Measurements from ENCODE around the gene SLC1A5. TPM values are rescaled to one million over a fixed set of nuclear protein-coding genes. Genes with fewer than 3 reads are reported as not detected.
"Not testable (repeated sequence)": the region's sequence is repeated elsewhere in the genome, so short reads cannot be mapped to it uniquely, and the experiment has no call there.

The SLC1A5 gene
- total RNA-seq, 2 donors from 2014 or later, result 13.6 to 15.9 TPM

GRCh38 chr19:46787331-46788261 lies 798 bp downstream of the SLC1A5 start:
- no peaks in the 10 kb centered on the region for H3K36me3 Mint-ChIP-seq (ENCODE audit: low read depth)
- peak overlapping the region; percentile 94 for H3K27ac Mint-ChIP-seq
- peaks cover 55% of the 10 kb centered on the region for H3K4me1 Mint-ChIP-seq
- no peaks in the 10 kb centered on the region for H3K9me3 ChIP-seq (ENCODE audit: control insufficient read depth, low read length, poor library complexity, severe bottlenecking)
- DNase-seq (peak in 1 of 3 donors; percentile 32), ATAC-seq (no peak)
- H3K4me3 Mint-ChIP-seq, result peak overlapping the region; percentile 95
- H3K27me3 Mint-ChIP-seq, result no peaks in the 10 kb centered on the region

- no peaks in the 10 kb centered on the region for H3K9me3 ChIP-seq (ENCODE audit: control insufficient read depth, low read length, poor library complexity, severe bottlenecking)
- H3K36me3 Mint-ChIP-seq (ENCODE audit: low read depth), result no peaks in the 10 kb centered on the region
- peaks cover 53% of the 10 kb centered on the region for H3K4me1 Mint-ChIP-seq
- no peak for DNase-seq
- H3K27me3 Mint-ChIP-seq, result no peaks in the 10 kb centered on the region
- ATAC-seq, result no peak
- peak overlapping the region; percentile 94 for H3K27ac Mint-ChIP-seq
- H3K4me3 Mint-ChIP-seq, result peak overlapping the region; percentile 95
Measured at GRCh38 chr19:46787040-46787330, 1.4 kb downstream of the SLC1A5 start.

DNA sequence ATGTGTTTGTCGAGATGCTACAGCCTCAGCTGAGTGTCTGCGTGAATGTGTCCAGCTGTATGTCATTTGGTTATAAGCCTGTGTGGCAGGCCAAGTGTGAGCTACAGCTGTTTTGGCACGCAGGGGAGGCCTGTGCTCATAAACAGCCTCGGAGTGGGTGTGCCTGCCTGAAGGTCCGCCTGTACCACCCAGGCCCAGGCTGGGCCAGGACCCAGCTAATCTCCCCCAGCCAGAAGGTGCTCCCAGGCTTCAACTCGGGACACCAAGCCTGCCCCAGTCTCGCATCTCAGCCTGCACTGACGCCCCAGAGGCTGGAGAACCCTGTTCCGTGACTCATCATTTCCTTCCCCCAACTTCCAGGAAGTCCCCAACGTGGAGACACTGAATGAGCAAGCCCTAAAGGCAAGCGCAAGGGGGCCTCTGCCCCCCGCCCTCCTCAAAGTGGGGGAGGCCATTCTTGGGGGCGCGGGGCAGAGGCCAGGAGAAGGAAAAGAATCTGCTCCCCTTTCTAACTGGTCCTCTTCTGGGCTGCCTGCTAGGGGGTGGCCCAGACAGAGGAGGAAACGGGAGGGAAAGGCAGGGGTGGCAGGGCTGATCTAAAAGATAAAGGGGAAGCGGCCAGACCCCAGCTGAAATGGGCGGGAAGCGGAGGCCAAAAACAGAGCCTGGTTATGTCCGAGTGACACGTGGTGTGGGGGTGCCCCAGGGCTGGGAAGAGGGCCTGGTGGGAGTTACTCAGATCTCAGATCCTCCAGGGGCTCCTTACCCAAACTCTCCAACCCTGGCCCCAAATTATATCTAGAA lies 2.0 kb downstream of the SLC1A5 start:
- DNase-seq (peak; percentile 51 to 75 (median 57)), ATAC-seq (peak; percentile 71)
- Mint-ChIP-seq H3K4me3 (peak overlapping the region; percentile 95), H3K4me1 (peaks cover 53% of the 10 kb centered on the region), H3K27me3 (no peaks in the 10 kb centered on the region), H3K27ac (peak overlapping the region; percentile 94), H3K36me3 (ENCODE audit: low read depth) (no peaks in the 10 kb centered on the region)
- no peaks in the 10 kb centered on the region for H3K9me3 ChIP-seq (ENCODE audit: control insufficient read depth, low read length, poor library complexity, severe bottlenecking)

GRCh38 chr19:46785980-46786235 lies 2.5 kb downstream of the SLC1A5 start:
- H3K27ac Mint-ChIP-seq, result peak overlapping the region; percentile 94
- DNase-seq (no peak), ATAC-seq (no peak)
- no peaks in the 10 kb centered on the region for H3K36me3 Mint-ChIP-seq (ENCODE audit: low read depth)
- peak overlapping the region; percentile 95 for H3K4me3 Mint-ChIP-seq
- H3K9me3 ChIP-seq (ENCODE audit: control insufficient read depth, low read length, poor library complexity, severe bottlenecking), result no peaks in the 10 kb centered on the region
- H3K4me1 Mint-ChIP-seq, result peaks cover 53% of the 10 kb centered on the region
- H3K27me3 Mint-ChIP-seq, result no peaks in the 10 kb centered on the region

DNA sequence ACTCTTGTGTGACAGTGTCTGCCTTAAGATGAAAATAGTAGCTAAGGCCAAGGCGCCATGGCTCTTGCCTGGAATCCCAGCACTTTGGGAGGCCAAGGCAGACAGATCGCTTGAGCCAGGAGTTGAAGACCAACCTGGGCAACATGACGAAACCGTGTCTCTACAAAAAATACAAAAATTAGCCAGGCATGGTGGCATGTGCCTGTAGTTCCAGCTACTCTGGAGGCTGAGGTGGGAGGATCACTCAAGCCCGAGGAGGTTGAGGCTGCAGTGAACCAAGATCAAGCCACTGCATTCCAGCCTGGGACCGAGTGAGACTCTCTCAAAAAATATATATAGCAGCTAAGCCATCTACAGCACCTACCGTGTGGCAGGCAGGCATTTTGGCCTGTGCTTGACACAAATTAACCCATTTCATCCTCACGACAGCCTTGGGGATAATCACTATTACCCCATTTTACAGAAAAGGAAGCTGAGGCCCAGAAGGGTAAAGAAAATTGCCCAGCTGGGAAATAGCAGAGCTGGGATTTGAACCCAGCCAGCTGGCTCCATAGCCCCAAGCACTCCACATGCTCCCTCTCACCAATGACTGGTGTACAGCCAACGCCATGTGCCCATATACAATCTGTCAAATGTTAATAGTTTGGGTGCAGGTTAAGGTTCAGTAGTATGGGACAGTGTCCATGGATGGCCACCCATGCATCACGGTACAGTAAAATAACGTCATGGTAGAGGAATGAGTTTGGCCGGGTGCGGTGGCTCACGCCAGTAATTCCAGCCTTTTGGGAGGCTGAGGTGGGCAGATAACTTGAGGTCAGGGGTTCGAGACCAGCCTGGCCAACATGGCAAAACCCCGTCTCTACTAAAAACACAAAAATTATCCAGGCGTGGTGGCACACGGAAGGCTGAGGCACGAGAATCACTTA lies 3.1 kb downstream of the SLC1A5 start:
- Mint-ChIP-seq H3K4me3 (peak overlapping the region; percentile 95), H3K36me3 (ENCODE audit: low read depth) (no peaks in the 10 kb centered on the region), H3K4me1 (peaks cover 53% of the 10 kb centered on the region), H3K27ac (peak overlapping the region; percentile 94), H3K27me3 (no peaks in the 10 kb centered on the region)
- H3K9me3 ChIP-seq (ENCODE audit: control insufficient read depth, low read length, poor library complexity, severe bottlenecking), result no peaks in the 10 kb centered on the region
- ATAC-seq, result no peak
- DNase-seq, result no peak

DNA sequence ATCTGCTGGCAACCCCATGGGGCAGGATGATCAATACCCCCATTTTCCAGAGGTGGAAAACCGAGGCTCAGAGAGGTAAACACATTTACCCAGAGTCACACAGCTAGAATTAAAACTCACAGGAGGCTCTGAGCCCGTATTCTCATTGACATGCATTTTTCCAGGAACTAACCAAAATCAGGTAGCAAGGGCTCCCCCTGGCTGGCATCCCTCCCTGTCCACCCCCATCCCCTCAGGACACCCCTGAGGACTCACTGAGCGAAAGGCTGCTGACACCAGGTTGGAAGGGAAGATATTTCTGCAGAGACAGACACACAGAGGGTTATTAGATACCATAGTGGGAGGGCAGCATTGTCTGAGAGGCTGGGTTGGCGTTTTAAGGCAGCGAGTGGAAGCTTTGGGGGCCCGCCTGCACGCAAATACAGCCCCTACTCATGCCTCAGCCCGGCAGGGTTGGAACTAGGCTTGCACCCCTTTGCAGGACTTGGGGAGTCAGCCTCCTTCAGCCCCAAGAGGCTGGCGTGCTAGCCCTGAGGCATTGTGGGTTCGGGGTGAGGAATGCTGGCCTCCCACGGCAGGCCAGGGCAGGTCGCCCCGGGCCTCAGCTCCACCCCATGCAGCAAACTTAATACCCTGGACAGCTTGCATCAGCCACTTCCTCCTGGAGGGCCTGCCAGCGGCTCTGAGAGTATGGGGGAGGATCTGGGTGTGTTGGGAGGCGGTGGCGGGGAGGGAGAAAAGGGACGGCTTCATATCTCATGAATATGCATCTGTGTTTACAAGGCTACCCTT lies 3.9 kb downstream of the SLC1A5 start:
- DNase-seq (no peak), ATAC-seq (no peak)
- H3K9me3 ChIP-seq (ENCODE audit: control insufficient read depth, low read length, poor library complexity, severe bottlenecking), result no peaks in the 10 kb centered on the region
- Mint-ChIP-seq H3K27me3 (no peaks in the 10 kb centered on the region), H3K36me3 (ENCODE audit: low read depth) (no peaks in the 10 kb centered on the region), H3K4me1 (peaks cover 53% of the 10 kb centered on the region), H3K27ac (peak overlapping the region; percentile 94), H3K4me3 (peak overlapping the region; percentile 95)

- H3K27ac Mint-ChIP-seq, result peak overlapping the region; percentile 94
- peak overlapping the region; percentile 95 for H3K4me3 Mint-ChIP-seq
- H3K9me3 ChIP-seq (ENCODE audit: control insufficient read depth, low read length, poor library complexity, severe bottlenecking), result no peaks in the 10 kb centered on the region
- H3K27me3 Mint-ChIP-seq, result no peaks in the 10 kb centered on the region
- peaks cover 49% of the 10 kb centered on the region for H3K4me1 Mint-ChIP-seq
- DNase-seq (no peak), ATAC-seq (no peak)
- no peaks in the 10 kb centered on the region for H3K36me3 Mint-ChIP-seq (ENCODE audit: low read depth)
Measured at GRCh38 chr19:46783670-46784069, 4.7 kb downstream of the SLC1A5 start.

GRCh38 chr19:46782355-46783019 lies 5.9 kb downstream of the SLC1A5 start:
- ATAC-seq (no peak), DNase-seq (no peak)
- H3K27me3 Mint-ChIP-seq, result no peaks in the 10 kb centered on the region
- peak overlapping the region; percentile 43 for H3K27ac Mint-ChIP-seq
- peak overlapping the region; percentile 33 for H3K4me3 Mint-ChIP-seq
- no peaks in the 10 kb centered on the region for H3K9me3 ChIP-seq (ENCODE audit: control insufficient read depth, low read length, poor library complexity, severe bottlenecking)
- no peaks in the 10 kb centered on the region for H3K36me3 Mint-ChIP-seq (ENCODE audit: low read depth)
- peaks cover 47% of the 10 kb centered on the region for H3K4me1 Mint-ChIP-seq

DNA sequence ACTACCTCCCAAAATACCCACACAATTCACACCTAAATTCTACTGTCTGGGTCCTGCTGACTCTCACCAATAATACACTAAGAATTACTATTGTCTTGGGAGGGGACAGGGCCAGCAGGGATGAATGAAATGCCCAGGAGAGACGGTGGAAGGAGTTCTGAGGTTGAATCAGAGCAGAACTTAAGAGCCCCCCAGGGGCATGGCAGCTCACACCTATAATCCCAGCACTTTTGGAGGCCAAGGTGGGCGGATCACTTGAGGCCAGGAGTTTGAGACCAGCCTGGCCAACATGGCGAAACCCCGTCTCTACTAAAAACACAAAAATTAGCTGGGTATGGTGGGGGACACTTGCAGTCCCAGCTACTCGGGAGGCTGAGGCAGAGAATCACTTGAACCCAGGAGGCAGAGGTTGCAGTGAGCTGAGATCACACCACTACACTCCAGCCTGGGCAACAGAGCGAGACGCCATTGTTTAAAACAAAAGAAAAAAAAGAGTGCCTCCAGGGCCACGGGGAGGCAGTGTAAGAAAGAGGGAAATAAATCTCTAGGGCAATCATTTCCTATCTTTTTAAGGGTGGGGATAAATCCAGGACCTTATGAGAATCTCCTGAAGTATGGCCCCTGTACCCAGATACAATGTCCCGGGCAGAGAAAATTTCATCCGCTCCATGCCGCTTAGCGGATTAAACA lies 10.3 kb downstream of the SLC1A5 start:
- not testable (repeated sequence) for H3K4me1 Mint-ChIP-seq; H3K27me3 Mint-ChIP-seq; ATAC-seq; DNase-seq; H3K9me3 ChIP-seq (ENCODE audit: control insufficient read depth, low read length, poor library complexity, severe bottlenecking); H3K4me3 Mint-ChIP-seq; H3K36me3 Mint-ChIP-seq (ENCODE audit: low read depth)
- H3K27ac Mint-ChIP-seq, result peak overlapping the region; percentile 77

DNA sequence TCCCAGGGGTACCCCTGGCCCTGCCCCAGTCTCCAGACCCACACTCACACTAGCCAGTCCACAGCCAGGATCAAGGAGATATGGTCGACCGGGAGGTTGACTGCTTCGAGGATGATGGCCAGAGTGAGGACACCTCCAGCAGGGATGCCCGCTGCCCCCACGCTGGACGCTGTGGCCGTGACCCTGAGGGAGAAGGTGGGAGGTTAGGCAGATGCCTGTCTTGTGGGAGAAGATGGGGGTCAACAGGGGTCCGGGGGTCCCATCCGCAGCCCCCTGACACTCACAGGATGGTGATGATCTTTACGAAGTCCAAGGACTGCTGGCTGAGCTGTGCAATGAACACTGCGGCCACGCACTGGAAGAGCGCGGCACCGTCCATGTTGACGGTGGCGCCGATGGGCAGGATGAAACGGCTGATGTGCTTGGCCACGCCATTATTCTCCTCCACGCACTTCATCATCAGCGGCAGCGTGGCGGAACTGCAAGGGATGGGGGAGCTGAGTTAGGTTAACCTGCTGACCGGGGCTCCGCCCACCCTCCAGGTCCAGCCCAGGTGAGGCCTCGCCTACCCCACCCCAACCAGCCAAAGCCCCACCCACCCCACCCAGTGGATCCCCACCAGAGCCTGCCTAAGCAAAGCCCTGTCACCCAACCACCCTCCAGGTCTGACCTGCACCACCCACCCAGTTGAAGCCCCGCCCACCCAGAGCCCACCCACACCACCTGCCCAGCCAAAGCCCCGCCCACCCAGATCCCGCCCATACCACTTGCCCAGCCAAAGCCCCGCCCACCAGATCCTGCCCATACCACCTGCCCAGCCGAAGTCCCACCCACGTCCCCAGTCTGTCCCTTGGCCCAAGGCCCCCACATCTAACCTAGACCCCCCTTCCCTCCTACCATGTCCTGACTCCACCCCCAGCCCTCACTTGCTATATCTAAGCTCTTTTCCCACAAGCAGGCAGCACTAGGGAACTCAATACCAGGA lies 11.2 kb downstream of the SLC1A5 start:
- Mint-ChIP-seq H3K4me3 (no peak overlapping the region), H3K36me3 (ENCODE audit: low read depth) (peaks cover 5% of the 10 kb centered on the region), H3K27ac (peak overlapping the region; percentile 77), H3K27me3 (no peaks in the 10 kb centered on the region), H3K4me1 (peaks cover 2% of the 10 kb centered on the region)
- H3K9me3 ChIP-seq (ENCODE audit: control insufficient read depth, low read length, poor library complexity, severe bottlenecking), result no peaks in the 10 kb centered on the region
- no peak for ATAC-seq
- no peak for DNase-seq

Measured in T-helper 17 cell (primary cell).